Hepatocyte (in vitro differentiated cells): ENCODE measurements around the gene CTBP1. TPM values are rescaled to one million over a fixed set of nuclear protein-coding genes. Genes with fewer than 3 reads are reported as not detected.

ENCODE experiments used
- DNase-seq: peaks from one replicate; pipeline ENCODE4 v3.0.0-alpha.2; 2016; ENCODE audit warnings: low spot score
- H2AFZ ChIP-seq: fragments of 200-600 bp; sonication (generic); 2 replicates; pipeline ENCODE4 v1.6.0; 2016; ENCODE audit warnings: antibody characterized with exemption, mild to moderate bottlenecking
- H3K27ac ChIP-seq: fragments of 200-600 bp; sonication (generic); 2 replicates; pipeline ENCODE4 v1.5.1; 2016; ENCODE audit warnings: mild to moderate bottlenecking
- H3K27me3 ChIP-seq: fragments of 200-600 bp; sonication (generic); 2 replicates; pipeline ENCODE4 v1.6.1; 2016
- H3K36me3 ChIP-seq: fragments of 200-600 bp; sonication (generic); replicated peaks from 2 replicates; pipeline ENCODE4 v1.5.1; 2016; ENCODE audit warnings: low read depth; ENCODE audit not compliant: insufficient read depth
- H3K4me1 ChIP-seq: fragments of 200-600 bp; sonication (generic); 2 replicates; pipeline ENCODE4 v1.5.1; 2016; ENCODE audit warnings: mild to moderate bottlenecking, moderate library complexity; ENCODE audit not compliant: insufficient read depth
- H3K4me2 ChIP-seq: fragments of 200-600 bp; sonication (generic); 2 replicates; pipeline ENCODE4 v1.6.0; 2016
- H3K4me3 ChIP-seq: fragments of 200-600 bp; sonication (generic); 2 replicates; pipeline ENCODE4 v1.5.1; 2016; ENCODE audit warnings: mild to moderate bottlenecking
- H3K79me2 ChIP-seq: fragments of 200-600 bp; sonication (generic); 2 replicates; pipeline ENCODE4 v1.6.0; 2017; ENCODE audit warnings: mild to moderate bottlenecking
- H3K9me2 ChIP-seq: fragments of 200-600 bp; sonication (generic); replicated peaks from 2 replicates; pipeline ENCODE4 v1.6.0; 2017; ENCODE audit warnings: mild to moderate bottlenecking; ENCODE audit not compliant: insufficient read depth
- H3K9me3 ChIP-seq: fragments of 200-600 bp; sonication (generic); 2 replicates; pipeline ENCODE4 v1.5.1; 2016; ENCODE audit warnings: low read depth, mild to moderate bottlenecking
- H4K20me1 ChIP-seq: fragments of 200-600 bp; sonication (generic); 2 replicates; pipeline ENCODE4 v1.6.0; 2016; ENCODE audit warnings: mild to moderate bottlenecking; ENCODE audit not compliant: insufficient read depth, poor library complexity, severe bottlenecking
- EZH2 ChIP-seq: fragments of 200-600 bp; sonication (generic); IDR thresholded peaks from 2 replicates; pipeline ENCODE4 v1.6.1; 2016; ENCODE audit warnings: antibody characterized with exemption, mild to moderate bottlenecking, borderline replicate concordance
- EZH2phosphoT487 ChIP-seq: fragments of 200-600 bp; sonication (generic); IDR thresholded peaks from one replicate; pipeline ENCODE4 v1.6.1; 2018; ENCODE audit warnings: antibody characterized with exemption, mild to moderate bottlenecking, low read depth, moderate library complexity; ENCODE audit not compliant: unreplicated experiment, severe bottlenecking
- WGBS: methylation state at CpG from one replicate; pipeline ENCODE4 v1.1.6; 2016; ENCODE audit warnings: low lambda C conversion rate; ENCODE audit errors: missing lambda C conversion rate; 5-methylcytosine and 5-hydroxymethylcytosine counted together
- polyA plus RNA-seq: library from polyadenylated mRNA; unstranded; fragments of >200 nt; fragmentation: Nextera tagmentation; extraction: Ambion mirVana; gene quantifications from 2 replicates; pipeline ENCODE4 v1.2.1, GENCODE V29; 2016
- total RNA-seq: library from RNA; depleted of rRNA; stranded (reverse); fragments of >200 nt; gene quantifications from 2 replicates; pipeline ENCODE4 v1.2.3, GENCODE V29; 2014
- TF ChIP-seq, protein P1 (sequence below): fragments of 200-600 bp; sonication (generic); IDR thresholded peaks from 2 replicates; pipeline ENCODE4 v1.5.1; 2016; ENCODE audit warnings: antibody characterized with exemption, mild to moderate bottlenecking; ENCODE audit not compliant: poor library complexity

CTBP1 gene
- total and polyA plus RNA-seq, 2 experiments from 2014 or later, result 169 to 179 TPM

DNA sequence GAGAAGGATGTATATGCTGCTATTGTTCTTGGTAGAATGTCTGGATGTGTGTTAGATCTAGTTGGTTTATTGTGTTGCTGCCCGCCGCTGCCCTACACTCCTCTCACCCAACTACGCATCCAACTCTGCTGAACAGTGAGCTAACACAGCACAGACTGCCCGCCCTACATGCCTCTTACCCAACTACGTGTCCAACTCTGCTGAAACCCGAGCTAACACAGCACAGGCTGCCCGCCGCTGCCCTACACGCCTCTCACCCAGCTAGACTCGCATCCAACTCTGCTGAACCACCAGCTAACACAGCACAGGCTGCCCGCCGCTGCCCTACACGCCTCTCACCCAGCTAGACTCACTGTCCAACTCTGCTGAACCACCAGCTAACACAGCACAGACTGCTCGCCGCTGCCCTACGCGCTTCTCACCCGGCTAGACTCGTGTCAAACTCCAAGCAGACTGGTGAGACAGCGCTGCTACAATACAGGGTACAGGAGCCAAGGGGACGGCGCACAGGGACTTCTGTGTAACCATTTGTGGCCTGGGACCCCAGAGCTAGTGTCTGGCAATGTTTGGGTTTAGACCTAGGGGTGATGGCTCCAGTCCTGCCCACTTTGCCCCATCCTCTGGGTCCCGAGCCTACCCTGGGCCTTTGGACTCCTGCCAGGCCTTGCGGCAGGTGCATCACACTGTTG, 11.6 kb upstream of the CTBP1 start:
- Histone ChIP-seq H3K9me2 (no peaks in the 10 kb centered on the region), H3K27me3 (no peaks in the 10 kb centered on the region), H3K79me2 (no peaks in the 10 kb centered on the region), H3K4me3 (no peak overlapping the region), H3K4me2 (no peak overlapping the region), H3K4me1 (no peaks in the 10 kb centered on the region), H3K9me3 (no peaks in the 10 kb centered on the region), H4K20me1 (no peaks in the 10 kb centered on the region), H2AFZ (no peak overlapping the region), H3K36me3 (no peaks in the 10 kb centered on the region), H3K27ac (no peak overlapping the region)
- TF ChIP-seq EZH2, result no peak
- TF ChIP-seq EZH2phosphoT487, result no peak
- TF ChIP-seq, protein P1, sequence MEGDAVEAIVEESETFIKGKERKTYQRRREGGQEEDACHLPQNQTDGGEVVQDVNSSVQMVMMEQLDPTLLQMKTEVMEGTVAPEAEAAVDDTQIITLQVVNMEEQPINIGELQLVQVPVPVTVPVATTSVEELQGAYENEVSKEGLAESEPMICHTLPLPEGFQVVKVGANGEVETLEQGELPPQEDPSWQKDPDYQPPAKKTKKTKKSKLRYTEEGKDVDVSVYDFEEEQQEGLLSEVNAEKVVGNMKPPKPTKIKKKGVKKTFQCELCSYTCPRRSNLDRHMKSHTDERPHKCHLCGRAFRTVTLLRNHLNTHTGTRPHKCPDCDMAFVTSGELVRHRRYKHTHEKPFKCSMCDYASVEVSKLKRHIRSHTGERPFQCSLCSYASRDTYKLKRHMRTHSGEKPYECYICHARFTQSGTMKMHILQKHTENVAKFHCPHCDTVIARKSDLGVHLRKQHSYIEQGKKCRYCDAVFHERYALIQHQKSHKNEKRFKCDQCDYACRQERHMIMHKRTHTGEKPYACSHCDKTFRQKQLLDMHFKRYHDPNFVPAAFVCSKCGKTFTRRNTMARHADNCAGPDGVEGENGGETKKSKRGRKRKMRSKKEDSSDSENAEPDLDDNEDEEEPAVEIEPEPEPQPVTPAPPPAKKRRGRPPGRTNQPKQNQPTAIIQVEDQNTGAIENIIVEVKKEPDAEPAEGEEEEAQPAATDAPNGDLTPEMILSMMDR, result no peak
- WGBS, result 92% methylated on average over 24 of the region's 24 CpGs
- DNase-seq, result no peak

DNA sequence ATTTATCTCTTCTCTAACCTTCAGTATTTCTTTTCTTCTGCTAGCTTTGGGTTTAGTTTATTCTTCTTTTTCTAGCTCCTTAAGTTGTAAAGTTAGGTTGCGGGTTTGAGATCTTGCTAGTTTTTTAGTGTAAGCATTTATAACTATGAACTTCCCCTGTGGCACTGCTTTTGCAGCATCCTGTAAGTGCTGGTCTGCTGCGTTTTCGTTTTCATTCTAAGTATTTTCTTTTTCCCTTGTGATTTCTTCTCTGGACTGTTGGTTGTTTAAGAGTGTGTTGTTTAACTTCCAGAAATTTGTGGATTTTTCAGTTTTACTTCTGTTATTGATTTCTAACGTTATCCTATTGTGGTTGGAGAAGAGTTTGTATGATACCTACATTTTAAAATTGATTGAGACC, 11.0 kb upstream of the CTBP1 start:
- Histone ChIP-seq H3K27me3 (no peaks in the 10 kb centered on the region), H4K20me1 (no peaks in the 10 kb centered on the region), H3K9me2 (no peaks in the 10 kb centered on the region), H3K79me2 (no peaks in the 10 kb centered on the region), H3K4me3 (no peak overlapping the region), H3K36me3 (no peaks in the 10 kb centered on the region), H3K4me1 (no peaks in the 10 kb centered on the region), H3K27ac (no peak overlapping the region), H3K9me3 (no peaks in the 10 kb centered on the region), H3K4me2 (no peak overlapping the region), H2AFZ (no peak overlapping the region)
- DNase-seq, result no peak
- no peak for TF ChIP-seq EZH2phosphoT487
- no peak for TF ChIP-seq EZH2
- TF ChIP-seq, protein P1, result no peak
- WGBS, result 91% methylated on average over 4 of the region's 4 CpGs

DNA sequence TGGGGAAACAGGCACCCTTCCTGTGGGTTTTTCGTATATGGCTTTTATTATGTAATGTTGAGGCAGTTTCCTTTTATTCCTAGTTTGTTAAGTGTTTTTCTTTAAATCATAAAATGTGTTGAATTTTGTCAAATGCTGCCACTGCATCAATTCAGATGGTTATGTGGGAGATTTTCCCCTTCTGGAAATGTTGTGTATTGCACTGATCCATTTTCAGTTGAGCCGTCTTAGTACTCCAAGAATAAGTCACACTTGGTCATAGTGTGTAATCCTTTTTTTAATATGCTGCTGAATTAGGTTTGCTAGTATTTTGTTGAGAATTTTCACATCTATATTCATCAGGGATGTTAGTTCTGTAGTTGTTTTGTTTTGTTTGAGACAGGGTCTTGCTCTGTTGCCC, 9.5 kb upstream of the CTBP1 start:
- Histone ChIP-seq H3K27me3 (no peaks in the 10 kb centered on the region), H3K79me2 (no peaks in the 10 kb centered on the region), H4K20me1 (no peaks in the 10 kb centered on the region), H3K4me1 (no peaks in the 10 kb centered on the region), H3K9me3 (no peaks in the 10 kb centered on the region), H3K4me3 (no peak overlapping the region), H3K9me2 (no peaks in the 10 kb centered on the region), H3K27ac (no peak overlapping the region), H3K4me2 (no peak overlapping the region), H3K36me3 (no peaks in the 10 kb centered on the region), H2AFZ (no peak overlapping the region)
- no peak for DNase-seq
- 93% methylated on average over 2 of the region's 2 CpGs for WGBS
- TF ChIP-seq EZH2, result no peak
- TF ChIP-seq EZH2phosphoT487, result no peak
- TF ChIP-seq, protein P1, result no peak

DNA sequence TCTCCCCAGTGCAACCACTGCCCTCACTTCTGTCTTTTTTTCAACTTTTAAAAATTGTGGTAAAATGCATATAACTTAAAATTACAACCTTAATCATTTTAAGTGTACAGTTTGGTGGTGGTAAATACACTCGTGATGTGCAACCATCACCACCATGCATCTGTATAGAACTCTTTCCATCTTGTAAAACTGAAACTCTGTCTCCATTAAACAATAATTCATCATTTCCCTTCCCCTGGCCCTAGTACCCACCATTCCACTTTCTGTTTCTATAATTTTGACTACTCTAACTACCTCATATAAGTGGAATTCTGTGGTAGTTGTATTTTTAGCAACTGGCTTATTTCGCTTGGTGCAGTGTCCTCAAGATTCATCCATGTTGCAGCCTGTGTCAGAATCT, 6.8 kb upstream of the CTBP1 start:
- Histone ChIP-seq H3K79me2 (peaks cover 2% of the 10 kb centered on the region), H3K9me3 (no peaks in the 10 kb centered on the region), H3K9me2 (no peaks in the 10 kb centered on the region), H3K27me3 (no peaks in the 10 kb centered on the region), H3K4me3 (no peak overlapping the region), H3K27ac (no peak overlapping the region), H3K4me2 (no peak overlapping the region), H3K4me1 (no peaks in the 10 kb centered on the region), H3K36me3 (no peaks in the 10 kb centered on the region), H2AFZ (no peak overlapping the region), H4K20me1 (no peaks in the 10 kb centered on the region)
- 92% methylated on average over 2 of the region's 2 CpGs for WGBS
- TF ChIP-seq EZH2, result no peak
- TF ChIP-seq, protein P1, result no peak
- no peak for TF ChIP-seq EZH2phosphoT487
- no peak for DNase-seq
